H4 (cell line): ENCODE data around the gene ADARB2. TPM values are rescaled to one million over a fixed set of nuclear protein-coding genes. Genes with fewer than 3 reads are reported as not detected.

Source experiments
- DNase-seq: peaks from one replicate; pipeline ENCODE4 v3.0.0-alpha.2; 2015; ENCODE audit warnings: low spot score
- total RNA-seq: library from RNA; depleted of rRNA; stranded (reverse); fragments of >200 nt; shearing (Covaris generic); gene quantifications from 2 replicates; pipeline ENCODE4 v1.2.3, GENCODE V29; 2014

ADARB2 gene
- total RNA-seq, 1 experiment from 2014 or later = 0.21 TPM

DNA sequence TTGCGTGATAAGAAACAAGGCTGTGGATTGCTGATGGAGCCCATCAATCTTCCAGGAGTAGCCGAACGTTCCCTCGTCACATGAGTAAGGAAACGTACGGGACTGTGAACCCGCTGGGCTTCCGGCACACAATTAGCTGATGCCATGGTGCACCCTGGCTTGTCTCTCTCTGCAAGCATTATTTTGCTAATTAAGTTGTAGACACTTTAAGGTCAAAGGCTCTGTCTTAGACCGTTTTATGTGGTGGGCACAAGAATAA lies 50.9 kb downstream of the ADARB2 start:
- no peak for DNase-seq

DNA sequence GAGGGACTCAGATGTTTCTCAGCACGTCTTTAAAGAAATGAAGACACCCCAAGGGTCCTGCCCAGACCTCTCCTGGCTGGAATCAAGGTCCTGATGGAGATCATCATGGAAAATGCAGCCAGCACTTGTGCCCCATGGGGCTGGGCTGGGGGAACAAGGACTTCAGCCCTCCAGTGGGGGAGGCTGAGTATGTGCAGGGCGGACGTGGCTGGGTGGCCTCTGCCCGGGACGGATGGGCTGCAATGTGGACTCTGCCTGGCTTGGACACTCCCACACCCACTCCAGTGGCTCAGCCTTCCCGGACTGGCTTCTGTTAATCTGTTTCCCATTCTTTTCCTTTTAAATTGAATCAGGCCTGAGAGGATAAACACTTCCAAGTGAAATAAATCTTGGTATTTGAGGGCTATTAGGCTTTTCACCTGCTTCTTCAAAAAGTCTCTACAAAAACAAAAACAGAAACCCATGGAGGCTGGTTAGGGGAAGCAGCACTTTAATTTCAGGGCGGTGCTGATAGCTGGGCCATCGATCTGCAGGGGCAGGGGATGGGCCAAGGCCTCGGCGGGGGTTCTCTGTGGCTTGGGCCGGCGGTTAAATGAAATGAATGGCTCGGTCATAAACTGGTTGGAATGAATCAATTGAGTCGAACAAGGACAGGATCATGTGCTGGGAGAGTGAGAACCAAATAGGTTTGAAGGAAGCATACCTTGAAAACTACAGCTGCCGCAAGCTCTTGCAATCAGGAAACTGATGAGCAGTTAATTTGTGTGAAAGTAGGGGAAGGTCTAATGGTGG lies 51.4 kb downstream of the ADARB2 start:
- no peak for DNase-seq

DNA sequence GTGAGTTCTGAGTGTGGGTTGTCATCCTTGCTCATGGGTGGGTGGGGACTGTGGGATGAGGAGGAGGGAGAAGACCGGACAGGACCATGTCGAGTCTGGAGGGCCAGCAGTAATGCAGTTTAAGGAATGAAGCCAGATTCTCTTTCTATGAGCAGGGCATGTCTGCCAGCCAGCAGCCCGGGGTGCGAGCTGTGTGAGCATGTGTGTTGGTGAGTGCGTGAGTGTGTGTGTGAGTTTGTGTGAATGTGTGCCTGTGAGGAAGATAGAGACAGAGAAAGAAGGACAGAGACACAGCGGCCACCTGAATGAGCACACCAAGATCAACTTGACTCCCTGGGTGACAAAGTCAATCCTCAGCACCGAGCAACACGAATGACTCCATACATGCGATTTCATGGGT lies 52.3 kb downstream of the ADARB2 start:
- DNase-seq = no peak

DNA sequence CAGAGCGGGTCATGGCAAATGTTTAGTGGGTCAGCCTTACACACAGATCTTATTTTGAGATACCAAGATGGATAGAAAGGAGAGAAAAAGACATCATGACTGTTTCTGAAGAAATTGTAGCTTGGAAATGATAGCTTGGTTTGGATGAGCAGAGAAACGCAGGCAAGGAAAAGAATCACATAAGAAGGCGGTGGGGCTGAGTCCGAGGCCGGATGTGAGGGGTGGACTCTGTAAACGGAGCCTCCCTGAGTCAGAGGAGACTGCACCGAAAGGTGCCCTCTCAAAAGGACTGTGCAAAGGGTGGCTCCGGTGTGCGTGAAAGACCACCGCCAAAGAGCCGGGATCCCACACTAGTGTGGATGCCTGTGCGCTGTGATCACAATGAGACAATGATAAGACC lies 53.7 kb downstream of the ADARB2 start:
- no peak for DNase-seq

DNA sequence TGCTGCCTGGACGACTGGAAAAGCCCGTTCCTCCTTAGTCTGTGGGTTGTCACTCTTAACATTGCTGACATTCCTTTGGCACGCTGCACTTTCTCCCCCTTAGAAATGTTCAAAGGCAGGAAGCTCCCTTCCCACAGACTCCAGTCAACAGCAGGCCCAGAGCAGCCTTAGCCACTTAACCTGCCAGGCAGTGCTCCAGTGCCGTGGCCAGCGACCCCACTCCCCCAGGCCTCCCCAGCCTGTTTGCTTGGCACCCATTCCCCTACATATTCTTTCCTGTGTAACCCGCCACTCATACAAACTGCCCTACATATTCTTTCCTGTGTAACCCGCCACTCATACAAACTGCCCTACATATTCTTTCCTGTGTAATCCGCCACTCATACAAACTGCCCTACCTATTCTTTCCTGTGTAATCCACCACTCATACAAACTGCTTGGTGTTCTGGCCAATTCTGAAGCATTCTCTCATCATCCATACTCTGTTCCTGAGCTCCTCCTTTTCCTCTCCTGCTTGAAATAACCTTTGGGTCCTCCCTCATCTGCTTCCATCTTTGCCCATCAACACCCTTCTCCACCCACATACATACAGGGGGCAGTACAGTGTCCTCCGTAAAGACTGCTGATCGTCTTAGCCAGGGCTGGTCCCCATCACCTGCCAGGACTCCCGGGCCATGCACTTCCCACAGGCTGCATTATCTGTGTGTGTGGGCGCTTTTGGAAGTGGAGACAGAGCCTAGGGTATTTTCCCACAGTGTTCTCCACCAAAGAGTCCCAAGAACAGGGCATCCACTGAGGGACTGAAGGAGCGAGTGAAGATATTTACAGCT lies 57.3 kb downstream of the ADARB2 start:
- no peak for DNase-seq

DNA sequence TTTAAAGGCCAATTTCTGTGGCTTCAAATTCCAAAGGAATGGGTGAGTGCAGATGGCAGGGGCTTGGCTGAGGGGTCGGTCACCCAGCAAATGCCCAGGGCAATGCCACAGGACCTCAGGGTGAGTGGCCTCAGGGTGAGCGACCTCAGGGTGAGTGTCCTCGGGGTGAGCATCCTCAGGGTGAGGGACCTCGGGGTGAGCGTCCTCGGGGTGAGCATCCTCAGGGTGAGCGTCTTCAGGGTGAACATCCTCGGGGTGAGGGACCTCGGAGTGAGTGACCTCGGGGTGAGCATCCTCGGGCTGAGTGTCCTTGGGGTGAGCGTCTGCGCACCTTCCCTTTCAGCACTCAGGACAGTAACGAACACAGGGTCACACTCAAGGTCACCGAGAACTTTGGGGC lies 59.2 kb downstream of the ADARB2 start:
- DNase-seq = no peak

DNA sequence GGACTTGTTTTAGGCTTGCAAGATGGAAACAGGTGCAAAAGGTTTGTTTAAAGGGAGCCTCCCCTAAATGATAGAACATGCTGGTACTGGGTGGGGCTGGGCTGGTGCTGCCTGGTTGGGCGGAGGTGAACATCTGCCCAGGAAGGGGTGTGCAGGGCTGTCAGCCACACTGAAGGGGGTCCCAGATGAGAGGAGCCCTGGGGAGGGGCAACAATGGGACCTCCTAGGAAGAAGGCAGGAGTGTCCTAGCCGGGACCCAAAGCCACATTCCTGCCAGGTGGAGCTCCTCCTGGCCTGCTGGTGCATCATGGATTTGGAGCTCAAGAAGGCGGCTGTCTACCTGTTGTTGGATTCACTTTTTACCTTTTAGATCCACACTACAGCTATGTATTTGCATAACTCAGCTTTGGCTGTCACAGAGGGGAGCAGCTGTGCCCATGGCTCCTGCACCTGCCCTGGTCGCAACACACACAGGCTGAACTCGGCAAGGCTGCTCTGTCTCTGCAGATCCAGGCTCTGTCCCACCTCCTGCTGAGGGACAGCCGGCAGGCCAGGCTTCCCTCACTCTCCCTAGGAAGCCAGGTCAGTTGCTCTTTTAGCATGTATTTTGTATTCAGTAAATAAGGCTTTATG lies 59.9 kb downstream of the ADARB2 start:
- DNase-seq = no peak

DNA sequence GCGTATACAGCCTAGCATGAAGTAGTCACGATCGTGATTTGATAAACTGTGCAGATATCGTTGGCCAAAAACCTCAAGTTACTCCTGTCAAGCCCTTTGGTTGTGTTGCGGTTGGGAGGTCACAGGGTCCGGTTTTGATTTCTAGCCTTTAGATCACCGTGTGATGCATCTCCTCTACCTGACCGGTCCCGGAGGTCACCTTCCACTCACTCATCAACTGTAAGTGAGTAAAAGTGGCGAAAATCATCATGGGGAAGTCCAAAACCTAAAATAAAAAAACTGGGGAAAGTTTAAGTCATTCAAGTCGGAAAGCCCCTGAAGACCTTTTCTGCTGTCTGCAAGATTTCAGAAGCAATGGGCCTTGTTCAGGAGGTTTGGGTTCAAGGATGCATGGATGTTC lies 62.8 kb downstream of the ADARB2 start:
- no peak for DNase-seq

DNA sequence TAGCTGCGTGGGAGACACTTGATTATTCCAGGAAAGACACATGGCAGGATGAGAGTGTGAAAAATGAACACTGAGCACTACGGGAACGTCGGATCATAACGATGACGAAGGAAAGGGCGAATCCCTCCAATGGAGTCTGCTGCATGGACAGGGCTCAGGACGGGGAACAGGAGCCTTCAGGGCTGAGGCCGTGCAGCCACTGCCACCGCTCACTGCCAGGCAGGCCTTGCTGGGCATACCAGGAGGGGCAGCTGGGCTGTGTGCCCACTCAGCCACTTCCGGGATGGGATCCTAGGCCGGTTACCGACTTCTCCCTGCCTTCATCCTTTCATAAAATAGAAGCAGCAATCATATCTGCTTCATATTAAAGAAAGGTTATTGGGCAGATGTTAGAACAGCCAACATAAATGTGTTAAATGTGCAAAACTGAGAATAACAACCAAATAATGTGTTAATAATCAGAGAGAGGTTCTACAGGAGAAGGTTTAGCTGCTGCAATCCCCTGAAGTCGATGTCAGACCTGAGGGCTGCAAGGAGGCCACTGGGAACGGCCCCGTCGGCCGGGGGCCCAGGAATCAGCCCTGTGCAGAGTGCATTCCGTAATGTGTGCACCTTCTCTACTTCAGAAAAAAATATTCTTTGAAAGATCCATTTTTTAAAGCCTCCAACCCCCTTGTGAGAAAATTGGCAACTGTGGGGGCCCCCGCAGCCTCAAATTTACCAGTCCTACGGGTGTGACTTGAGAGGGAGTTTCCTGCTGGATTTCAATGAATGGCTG lies 63.6 kb downstream of the ADARB2 start:
- no peak for DNase-seq

DNA sequence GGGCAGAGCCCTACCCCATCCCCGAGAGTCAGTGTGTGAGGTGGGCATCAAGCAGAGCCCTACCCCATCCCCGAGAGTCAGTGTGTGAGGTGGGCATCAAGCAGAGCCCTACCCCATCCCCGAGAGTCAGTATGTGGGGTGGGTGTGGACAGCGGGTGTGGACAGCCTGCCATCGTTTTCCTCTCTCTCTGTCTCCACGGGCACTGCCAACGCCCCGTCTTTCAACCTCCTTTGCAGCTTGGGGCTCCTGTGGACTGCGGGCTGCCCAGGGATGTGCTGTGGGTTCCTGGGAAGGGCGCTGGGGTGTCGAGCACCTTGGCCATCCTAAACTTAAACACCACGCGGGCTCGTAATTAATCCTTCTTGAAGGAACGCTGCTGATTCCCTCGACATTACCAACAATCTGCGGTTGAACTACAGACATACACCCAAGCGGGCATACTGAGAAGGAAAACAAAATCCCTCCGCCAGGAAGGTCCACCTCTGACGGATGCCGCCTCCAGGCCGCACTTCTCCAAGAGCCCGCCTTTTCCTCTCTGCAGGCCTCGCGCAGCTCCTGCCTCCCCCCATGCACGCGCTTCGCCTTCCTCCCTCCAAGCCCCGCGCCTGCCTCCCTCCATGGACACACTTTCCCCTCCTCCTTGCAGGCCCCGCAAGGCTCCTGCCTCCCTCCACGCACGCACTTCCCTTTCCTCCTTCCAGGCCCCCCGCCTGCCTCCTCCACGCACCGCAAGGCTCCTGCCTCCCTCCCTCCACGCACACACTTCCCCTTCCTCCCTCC lies 65.1 kb downstream of the ADARB2 start:
- no peak for DNase-seq

DNA sequence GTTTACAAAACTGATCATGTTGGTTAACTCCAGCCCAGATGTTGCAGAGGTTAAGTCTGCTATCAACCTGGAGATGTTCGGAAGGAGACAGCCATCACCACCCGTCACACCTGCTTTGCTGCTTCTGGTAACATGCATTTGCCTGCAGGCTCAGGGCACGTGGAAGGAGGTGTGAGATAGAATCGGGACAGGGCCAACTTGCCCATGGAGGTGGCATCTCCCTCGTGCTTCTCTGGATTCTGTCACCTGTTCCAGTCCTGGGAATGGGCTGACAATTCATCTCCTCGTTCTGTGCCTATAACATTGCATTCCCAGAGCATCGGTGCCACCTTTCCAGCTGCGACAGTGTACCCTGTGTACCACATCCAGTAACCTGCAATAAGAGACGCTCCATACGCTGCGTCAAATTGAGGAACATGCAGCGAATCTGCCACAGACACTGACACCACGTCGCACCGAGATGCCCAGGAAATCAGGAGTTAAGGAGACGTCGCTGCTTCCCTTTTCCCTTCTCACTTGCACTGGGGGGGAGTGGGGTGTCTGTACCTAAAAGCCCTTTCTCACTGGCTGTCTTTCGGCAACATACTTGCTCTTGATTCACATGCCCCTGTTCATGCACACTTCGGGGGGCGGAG lies 65.8 kb downstream of the ADARB2 start:
- DNase-seq = no peak

DNA sequence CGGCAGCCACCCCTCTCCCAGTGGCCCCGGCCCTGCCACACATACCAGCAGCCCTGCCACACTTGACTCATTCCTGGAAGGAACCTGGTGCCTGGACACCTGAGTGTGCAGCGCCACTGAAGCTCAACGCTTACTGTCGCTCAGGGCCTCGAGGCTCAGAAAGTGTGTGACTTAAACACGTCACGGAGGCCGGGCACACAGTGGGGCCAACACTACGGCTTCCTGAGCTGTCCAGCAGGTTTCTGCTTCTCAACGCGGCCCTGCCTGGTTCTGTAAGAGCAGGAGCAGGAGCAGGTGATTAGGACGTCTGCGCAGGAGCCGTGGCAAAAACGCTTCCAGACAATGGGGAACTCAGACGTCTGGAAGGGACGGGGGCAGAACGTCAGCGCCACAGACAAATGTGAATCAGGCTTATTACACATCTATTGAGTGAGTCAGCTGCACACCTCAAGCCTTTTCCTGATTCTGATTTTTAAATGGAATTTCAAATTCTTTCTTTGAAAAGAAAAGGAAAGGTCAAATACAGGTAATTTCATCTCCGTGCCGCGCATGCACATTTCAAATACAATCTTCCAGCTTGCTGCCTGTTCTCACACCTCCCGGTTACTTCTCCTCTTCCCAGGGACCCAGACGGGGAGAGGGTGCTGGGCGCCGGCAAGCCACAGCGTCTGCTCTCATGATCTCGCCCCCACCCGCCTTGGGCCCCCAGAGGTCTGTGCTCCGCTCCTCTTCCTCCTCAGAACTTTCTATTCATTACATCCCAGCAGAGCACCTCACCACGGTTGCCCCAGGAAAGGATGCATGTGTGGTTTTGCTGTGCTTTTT lies 66.6 kb downstream of the ADARB2 start:
- no peak for DNase-seq

DNA sequence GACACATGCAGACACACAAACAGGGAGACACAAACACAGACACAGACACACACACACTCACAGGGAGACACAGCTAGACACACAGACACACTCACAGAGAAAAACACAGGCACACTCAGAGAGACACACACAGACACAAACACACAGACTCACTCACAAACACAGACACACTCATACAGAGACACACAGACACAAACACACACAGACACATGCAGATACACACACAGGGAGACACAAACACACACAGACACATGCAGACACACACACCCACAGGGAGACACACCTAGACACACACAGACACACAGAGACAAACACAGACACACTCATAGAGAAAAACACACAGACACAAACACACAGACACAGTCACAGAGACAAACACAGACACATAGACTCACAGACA lies 67.9 kb downstream of the ADARB2 start:
- DNase-seq = no peak

DNA sequence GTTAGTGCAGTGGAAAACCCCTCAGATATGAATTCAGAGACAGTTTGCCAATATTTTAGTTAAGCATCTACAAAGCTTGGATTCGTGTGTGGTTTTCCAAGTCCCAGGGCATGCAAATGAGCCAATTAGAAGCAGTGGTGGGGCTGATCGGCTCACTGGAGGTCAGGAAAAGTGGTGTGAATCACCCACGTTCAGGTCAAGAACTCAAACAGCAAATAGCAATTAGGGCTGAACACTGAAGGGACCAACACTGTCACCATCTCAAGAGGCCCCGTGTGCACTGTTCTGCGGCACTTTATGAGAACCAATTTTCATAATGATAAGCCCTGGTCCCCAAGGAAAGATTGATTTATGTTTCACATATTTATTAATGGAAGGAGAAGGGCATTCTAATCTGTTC lies 68.9 kb downstream of the ADARB2 start:
- no peak for DNase-seq

DNA sequence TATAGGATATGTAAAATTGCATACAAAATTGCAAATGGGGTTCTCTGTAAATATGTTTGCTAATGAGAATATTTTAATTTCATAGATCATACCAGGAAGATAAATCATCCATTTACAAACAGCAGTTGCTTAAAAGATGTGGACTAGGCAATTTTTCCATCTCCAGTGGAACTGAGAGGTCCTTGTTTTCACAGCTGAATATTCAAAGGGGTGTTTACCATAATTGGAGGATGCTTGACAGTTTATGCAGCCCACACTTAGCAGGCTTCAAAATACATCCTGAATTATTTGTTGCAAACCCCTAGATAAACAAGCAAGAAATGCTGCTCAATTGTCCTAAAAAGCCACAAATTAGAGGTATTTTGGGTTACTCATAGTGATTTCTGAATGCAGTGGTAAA lies 69.9 kb downstream of the ADARB2 start:
- no peak for DNase-seq

DNA sequence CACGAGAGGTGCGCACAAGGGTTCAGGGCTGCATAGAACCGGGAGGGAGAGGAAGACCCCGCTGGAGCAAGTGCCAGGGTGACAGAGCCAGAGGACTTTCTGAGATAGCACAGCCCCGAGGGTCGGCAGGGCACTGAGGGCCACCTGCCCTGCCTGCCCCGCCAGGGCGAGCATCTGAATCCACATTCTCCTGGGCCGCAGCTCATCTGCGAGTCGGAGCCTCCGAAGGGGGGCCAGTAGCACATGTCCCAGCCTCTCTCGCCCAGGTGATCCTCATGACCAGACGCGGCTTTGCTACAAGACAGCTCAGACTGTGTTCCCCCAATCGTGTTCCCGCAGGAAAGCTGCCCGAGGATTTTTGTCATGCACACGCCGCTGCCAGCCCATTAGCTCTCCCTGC lies 71.2 kb downstream of the ADARB2 start:
- DNase-seq = no peak

DNA sequence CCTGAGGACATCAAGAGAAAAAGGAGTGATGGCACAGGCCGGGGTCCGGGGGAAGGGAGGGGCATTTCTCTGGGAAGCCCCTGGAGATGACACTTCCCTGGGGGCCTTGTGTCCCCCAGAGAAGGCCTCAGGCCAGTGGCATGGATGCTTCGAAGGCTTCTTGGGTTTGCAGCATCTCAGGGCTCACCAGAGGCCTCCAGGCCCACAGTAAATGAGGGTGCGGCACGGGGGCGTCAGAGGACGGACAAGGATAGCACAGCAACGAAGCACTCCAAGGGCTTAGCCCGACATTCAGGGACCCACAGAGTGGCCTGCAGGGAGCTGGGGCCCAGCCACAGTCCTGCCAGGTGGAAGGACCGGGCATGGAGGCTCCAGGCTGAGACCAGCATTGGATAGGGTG lies 71.6 kb downstream of the ADARB2 start:
- DNase-seq = no peak

DNA sequence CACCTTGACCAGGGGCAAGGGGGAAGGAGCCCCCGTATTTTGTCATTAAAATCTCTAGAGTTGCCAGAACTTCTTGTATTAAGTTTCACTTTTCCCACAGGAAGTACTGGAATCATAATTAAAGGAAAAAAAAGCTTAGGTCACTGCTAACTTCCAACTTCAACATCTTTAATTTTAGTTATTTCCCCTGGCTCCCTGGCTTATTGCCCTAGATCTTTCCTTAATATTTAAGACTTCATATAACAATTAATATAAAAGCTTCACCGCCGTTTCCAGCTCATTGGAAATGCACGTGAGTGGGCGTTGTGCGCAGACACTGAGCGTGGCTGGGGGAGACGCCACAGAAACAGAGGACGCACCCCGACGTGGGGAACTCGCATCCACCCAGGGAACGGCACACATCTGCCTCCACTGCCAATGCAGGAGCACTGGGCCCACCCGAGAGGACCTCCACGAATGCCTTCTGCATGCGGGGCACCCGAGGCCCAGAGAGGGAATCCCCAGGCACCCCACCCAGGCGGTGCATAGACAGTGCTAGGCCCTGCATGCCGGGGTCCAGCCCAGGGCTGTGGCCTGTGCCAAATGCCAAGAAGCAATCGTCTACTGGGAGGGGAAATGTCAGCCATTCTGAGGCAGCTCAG lies 72.2 kb downstream of the ADARB2 start:
- DNase-seq = no peak

DNA sequence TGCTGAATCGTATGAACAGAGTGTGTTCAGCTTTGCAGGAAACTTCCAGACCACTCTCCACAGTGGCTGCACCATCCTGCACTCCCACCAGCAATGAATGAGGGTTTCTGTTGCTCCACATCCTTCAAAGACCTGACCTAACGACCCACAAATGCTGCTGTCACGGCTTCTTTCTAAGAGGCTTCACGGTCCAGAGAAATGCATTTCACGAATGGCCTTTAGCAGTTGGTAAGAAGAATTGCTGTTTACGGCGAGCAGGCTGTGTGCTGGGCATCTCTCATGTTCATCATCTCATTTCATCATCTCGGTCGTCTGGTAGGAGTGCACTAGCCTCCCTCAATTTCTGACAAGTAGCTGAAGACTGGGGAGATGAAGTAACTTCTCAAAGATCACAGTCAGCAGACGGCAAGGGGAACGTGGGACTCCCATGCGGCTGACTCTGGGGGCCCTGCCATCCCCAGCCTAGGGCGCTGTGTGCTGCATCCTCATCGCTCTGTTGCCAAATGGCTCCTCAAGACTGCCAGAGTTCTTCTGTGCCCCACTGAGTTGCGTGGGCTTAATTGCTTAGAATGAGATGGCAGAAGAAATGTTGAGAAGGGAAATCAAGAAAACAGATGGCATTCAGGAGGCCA lies 72.9 kb downstream of the ADARB2 start:
- no peak for DNase-seq
